ENCODE measurements around the gene ULK3. TPM values are rescaled to one million over a fixed set of nuclear protein-coding genes. Genes with fewer than 3 reads are reported as not detected.

The ULK3 gene
- total RNA-seq, 1 experiment from 2014 or later: 38.9 TPM

- TF ChIP-seq, protein P1, sequence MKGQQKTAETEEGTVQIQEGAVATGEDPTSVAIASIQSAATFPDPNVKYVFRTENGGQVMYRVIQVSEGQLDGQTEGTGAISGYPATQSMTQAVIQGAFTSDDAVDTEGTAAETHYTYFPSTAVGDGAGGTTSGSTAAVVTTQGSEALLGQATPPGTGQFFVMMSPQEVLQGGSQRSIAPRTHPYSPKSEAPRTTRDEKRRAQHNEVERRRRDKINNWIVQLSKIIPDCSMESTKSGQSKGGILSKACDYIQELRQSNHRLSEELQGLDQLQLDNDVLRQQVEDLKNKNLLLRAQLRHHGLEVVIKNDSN (CRISPR knock-in tag; IDR thresholded peaks at IDR 0.05): peak; percentile 92
- TF ChIP-seq E2F4 (CRISPR knock-in tag; IDR thresholded peaks at IDR 0.05; ENCODE audit: borderline replicate concordance, low read depth): no peak
- 0 out of 2 replicates have a peak, but pooled peaks have one; percentile 21 for TF ChIP-seq TEAD1 (CRISPR knock-in tag; IDR thresholded peaks at IDR 0.05)
- no peak for TF ChIP-seq SOX15 (CRISPR knock-in tag; IDR thresholded peaks at IDR 0.05)
- no peak for TF ChIP-seq SMAD4 (CRISPR knock-in tag; IDR thresholded peaks at IDR 0.05)
- TF ChIP-seq PRDM15 (CRISPR knock-in tag; IDR thresholded peaks at IDR 0.05): peak; percentile 70
- 0 out of 2 replicates have a peak, but pooled peaks have one; percentile 4 for TF ChIP-seq ZNF423 (CRISPR knock-in tag; IDR thresholded peaks at IDR 0.05)
- TF ChIP-seq STAT6 (CRISPR knock-in tag; conservative IDR thresholded peaks at IDR 0.05; ENCODE audit: low read depth): no peak
- TF ChIP-seq, protein P2, sequence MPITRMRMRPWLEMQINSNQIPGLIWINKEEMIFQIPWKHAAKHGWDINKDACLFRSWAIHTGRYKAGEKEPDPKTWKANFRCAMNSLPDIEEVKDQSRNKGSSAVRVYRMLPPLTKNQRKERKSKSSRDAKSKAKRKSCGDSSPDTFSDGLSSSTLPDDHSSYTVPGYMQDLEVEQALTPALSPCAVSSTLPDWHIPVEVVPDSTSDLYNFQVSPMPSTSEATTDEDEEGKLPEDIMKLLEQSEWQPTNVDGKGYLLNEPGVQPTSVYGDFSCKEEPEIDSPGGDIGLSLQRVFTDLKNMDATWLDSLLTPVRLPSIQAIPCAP (CRISPR knock-in tag; IDR thresholded peaks at IDR 0.05): no peak; the same call in 1 of the 2 replicates
- no peak for TF ChIP-seq ZNF532 (CRISPR knock-in tag; IDR thresholded peaks at IDR 0.05; ENCODE audit: borderline replicate concordance)
- no peak for TF ChIP-seq ATF1 (CRISPR knock-in tag; IDR thresholded peaks at IDR 0.05)
Measured at GRCh38 chr15:74842581-74843444, at the start of gene ULK3 (continued).

Data from WTC11 (cell line).